Endothelial cell of umbilical vein (primary cell): Measurements from ENCODE around the gene CCHCR1. TPM values are rescaled to one million over a fixed set of nuclear protein-coding genes. Genes with fewer than 3 reads are reported as not detected.

ENCODE experiments used
- BruUV-seq: library from RNA; stranded (reverse); fragments of 400-500 nt; replicated peaks from 2 replicates; lab custom pipeline; 2021; lab: Mats Ljungman, UMichigan
- CTCF ChIA-PET: fragments of 300-600, 350-600 bp; sonication (Branson Sonifier 250); formaldehyde crosslinking; loops from one replicate; lab custom pipeline; 2021; ENCODE audit warnings: antibody characterized with exemption, inconsistent platforms; lab: Charles Lee
- POLR2A ChIA-PET: fragments of 300-600, 350-600 bp; sonication (Branson Sonifier 250); formaldehyde crosslinking; loops from one replicate; lab custom pipeline; 2021; ENCODE audit warnings: antibody characterized with exemption, inconsistent platforms; lab: Charles Lee
- DNase-seq: peaks from one replicate; pipeline ENCODE4 v3.0.0-alpha.2; 2011; ENCODE audit warnings: low read depth, low spot score
- FAIRE-seq: peaks from 2 replicates; lab custom pipeline; 2011; peaks lifted over from hg19 to GRCh38; lab: Jason Lieb, UNC
- H2AFZ ChIP-seq: 2 replicates; pipeline ENCODE4 v1.6.0; 2012; ENCODE audit warnings: low read depth, low read length, control low read depth, inconsistent platforms
- H3K27ac ChIP-seq: 2 replicates; pipeline ENCODE4 v1.5.1; 2011; ENCODE audit warnings: low read depth, mild to moderate bottlenecking, control low read depth, low read length, moderate library complexity; ENCODE audit not compliant: insufficient read depth
- H3K27me3 ChIP-seq, 2 experiments: 2 replicates each; pipeline versions ENCODE4 v1.6.0 to v1.6.1; 2011; ENCODE audit warnings: low read length in 2 of 2, mixed read lengths in 1 of 2; ENCODE audit not compliant: control insufficient read depth in 2 of 2, insufficient read depth in 2 of 2
- H3K36me3 ChIP-seq, 2 experiments: 2 replicates in 1 of 2; 3 replicates in 1 of 2; pipeline ENCODE4 v1.5.1; 2011; ENCODE audit warnings: low read length in 2 of 2, mild to moderate bottlenecking in 1 of 2, moderate library complexity in 1 of 2; ENCODE audit not compliant: control insufficient read depth in 2 of 2, insufficient read depth in 2 of 2; ENCODE audit errors: extremely low read depth in 1 of 2
- H3K4me1 ChIP-seq: 3 replicates; pipeline ENCODE4 v1.5.1; 2011; ENCODE audit warnings: mild to moderate bottlenecking, low read length; ENCODE audit not compliant: control insufficient read depth, insufficient read depth; ENCODE audit errors: extremely low read depth
- H3K4me2 ChIP-seq: 2 replicates; pipeline ENCODE4 v1.6.1; 2011; ENCODE audit warnings: low read length, control low read depth, mixed read lengths; ENCODE audit not compliant: insufficient read depth
- H3K4me3 ChIP-seq, 3 experiments: fragments of 200-600 bp in 1 of 3; sonication (generic), shearing (Covaris generic) in 1 of 3; replicated peaks in 1 of 3; 2 replicates each; pipeline ENCODE4 v1.5.1; 2011 to 2016; ENCODE audit warnings: control low read depth in 3 of 3, low read length in 3 of 3, mild to moderate bottlenecking in 2 of 3, inconsistent platforms in 1 of 3, low read depth in 1 of 3, moderate library complexity in 1 of 3; ENCODE audit not compliant: insufficient read depth in 1 of 3
- H3K79me2 ChIP-seq: 2 replicates; pipeline ENCODE4 v1.6.0; 2012; ENCODE audit warnings: low read length, inconsistent platforms; ENCODE audit not compliant: control insufficient read depth, insufficient read depth
- H3K9ac ChIP-seq: replicated peaks from 2 replicates; pipeline ENCODE3; 2011; ENCODE audit warnings: low read length, control low read depth; ENCODE audit not compliant: insufficient read depth; ENCODE audit errors: extremely low read depth
- H3K9me1 ChIP-seq: replicated peaks from 3 replicates; pipeline ENCODE4 v1.6.0; 2011; ENCODE audit warnings: mild to moderate bottlenecking, low read length; ENCODE audit not compliant: control insufficient read depth, insufficient read depth; ENCODE audit errors: extremely low read depth
- H3K9me3 ChIP-seq: replicated peaks from 2 replicates; pipeline ENCODE4 v1.5.1; 2012; ENCODE audit warnings: low read length, inconsistent platforms; ENCODE audit not compliant: control insufficient read depth, insufficient read depth
- H4K20me1 ChIP-seq: replicated peaks from 2 replicates; pipeline ENCODE3; 2011; ENCODE audit warnings: mild to moderate bottlenecking, low read length; ENCODE audit not compliant: control insufficient read depth, insufficient read depth; ENCODE audit errors: extremely low read depth
- EZH2 ChIP-seq: IDR thresholded peaks from 2 replicates; pipeline ENCODE4 v1.6.1; 2012; ENCODE audit warnings: borderline replicate concordance, low read depth, mild to moderate bottlenecking, moderate library complexity, low read length, inconsistent platforms; ENCODE audit not compliant: severe bottlenecking
- FOS ChIP-seq: IDR thresholded peaks from 2 replicates; pipeline ENCODE4 v1.6.1; 2011; ENCODE audit warnings: mild to moderate bottlenecking, low read length, moderate library complexity, borderline replicate concordance; ENCODE audit not compliant: insufficient read depth
- GATA2 ChIP-seq: IDR thresholded peaks from 2 replicates; pipeline ENCODE4 v1.7.0; 2011; ENCODE audit warnings: low read depth, mild to moderate bottlenecking, moderate library complexity, mixed read lengths, low read length; ENCODE audit not compliant: insufficient read length, insufficient read depth
- JUN ChIP-seq: IDR thresholded peaks from 2 replicates; pipeline ENCODE4 v1.6.1; 2011; ENCODE audit warnings: borderline replicate concordance, low read depth; ENCODE audit not compliant: insufficient read length, insufficient read depth
- MYC ChIP-seq: IDR thresholded peaks from one replicate; pipeline ENCODE4 v1.6.1; 2011; ENCODE audit warnings: mild to moderate bottlenecking, low read depth, low read length
- POLR2A ChIP-seq: IDR thresholded peaks from 2 replicates; pipeline ENCODE4 v1.6.1; 2012; ENCODE audit warnings: low read depth, mild to moderate bottlenecking, control low read depth, low read length
- POLR2AphosphoS5 ChIP-seq: IDR thresholded peaks from 2 replicates; pipeline ENCODE4 v1.6.1; 2012; ENCODE audit warnings: low read depth, mild to moderate bottlenecking, control low read depth, low read length, moderate library complexity; ENCODE audit not compliant: insufficient read depth
- dilution Hi-C: fragments of 300-500 bp; cut with MboI; formaldehyde crosslinking; loops from one replicate; pipeline ENCODE4 v1.15.0; 2019; ENCODE audit warnings: low sequenced_read_pairs; ENCODE audit not compliant: extremely low pct_ligation_motif_present
- intact Hi-C: fragments of 100-400 bp; cut with micrococcal nuclease; formaldehyde crosslinking; loops from one replicate; pipeline ENCODE4 v1.10.0; 2022
- polyA plus RNA-seq, 4 experiments: library from polyadenylated mRNA; depleted of rRNA in 3 of 4; stranded (reverse) in 3 of 4; unstranded in 1 of 4; fragments of >200 nt; gene quantifications; 2 replicates each; pipeline versions ENCODE4 v1.2.1 to v1.2.3, GENCODE V29; 2011 to 2012; ENCODE audit warnings: missing spikeins in 1 of 4
- total RNA-seq: library from RNA; stranded (reverse); gene quantifications from 2 replicates; pipeline ENCODE4 v1.2.3, GENCODE V29; 2021
- TF ChIP-seq, protein P1 (sequence below), 2 donors: IDR thresholded peaks; 1 replicate in 1 of 2; 2 replicates in 1 of 2; pipeline ENCODE4 v1.5.1; 2011; ENCODE audit warnings: low read length in 2 of 2, mild to moderate bottlenecking in 2 of 2, moderate library complexity in 2 of 2, control low read depth in 1 of 2, inconsistent platforms in 1 of 2, low read depth in 1 of 2; ENCODE audit not compliant: insufficient read depth in 1 of 2; ENCODE audit errors: extremely low read depth in 1 of 2
- TF ChIP-seq, protein P2 (sequence below): IDR thresholded peaks from 2 replicates; pipeline ENCODE4 v1.6.1; 2011; ENCODE audit not compliant: insufficient read depth, insufficient read length

CCHCR1 gene
- total and polyA plus RNA-seq, 2 donors (not counting 3 experiments of a cell fraction or from before 2014, with no cell fraction given) = 12.8 to 23.2 TPM

DNA sequence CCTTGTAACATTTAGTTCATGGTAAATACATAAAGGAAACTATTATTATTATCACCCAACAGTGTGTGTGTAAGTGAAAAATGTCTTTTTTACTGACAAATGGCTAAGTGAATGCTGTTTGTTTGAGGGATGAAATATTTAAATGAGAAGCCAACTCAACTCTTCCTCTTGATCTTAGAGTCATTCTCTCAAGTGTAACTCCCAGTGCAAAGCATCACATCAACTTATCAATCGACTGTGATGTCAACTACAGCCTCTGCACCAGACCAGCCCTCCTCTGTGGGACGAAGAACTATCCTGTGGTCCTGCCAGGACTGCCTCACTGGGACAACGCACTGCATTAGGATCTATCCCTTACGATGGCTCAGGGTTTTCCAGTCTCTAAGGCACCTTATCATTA is 50.5 kb downstream of the CCHCR1 start:
- Histone ChIP-seq H3K36me3 (no peaks in the 10 kb centered on the region), H2AFZ (no peak overlapping the region), H3K4me2 (no peak overlapping the region), H3K4me1 (no peaks in the 10 kb centered on the region), H3K9me1 (no peaks in the 10 kb centered on the region), H4K20me1 (no peaks in the 10 kb centered on the region), H3K9ac (no peak overlapping the region), H3K9me3 (no peaks in the 10 kb centered on the region), H3K27me3 (peaks cover 5 to 15% of the 10 kb centered on the region in 2 experiments), H3K4me3 (no peak overlapping the region), H3K79me2 (no peaks in the 10 kb centered on the region), H3K27ac (no peak overlapping the region)
- BruUV-seq = no TSS peak
- intact Hi-C loops (no loop called here), dilution Hi-C loops (no loop called here)
- DNase-seq (no peak), FAIRE-seq (no peak)
- TF ChIP-seq MYC (no peak), FOS (no peak), POLR2A (no peak), JUN (no peak), POLR2AphosphoS5 (no peak), GATA2 (no peak), EZH2 (no peak)
- TF ChIP-seq, protein P1, sequence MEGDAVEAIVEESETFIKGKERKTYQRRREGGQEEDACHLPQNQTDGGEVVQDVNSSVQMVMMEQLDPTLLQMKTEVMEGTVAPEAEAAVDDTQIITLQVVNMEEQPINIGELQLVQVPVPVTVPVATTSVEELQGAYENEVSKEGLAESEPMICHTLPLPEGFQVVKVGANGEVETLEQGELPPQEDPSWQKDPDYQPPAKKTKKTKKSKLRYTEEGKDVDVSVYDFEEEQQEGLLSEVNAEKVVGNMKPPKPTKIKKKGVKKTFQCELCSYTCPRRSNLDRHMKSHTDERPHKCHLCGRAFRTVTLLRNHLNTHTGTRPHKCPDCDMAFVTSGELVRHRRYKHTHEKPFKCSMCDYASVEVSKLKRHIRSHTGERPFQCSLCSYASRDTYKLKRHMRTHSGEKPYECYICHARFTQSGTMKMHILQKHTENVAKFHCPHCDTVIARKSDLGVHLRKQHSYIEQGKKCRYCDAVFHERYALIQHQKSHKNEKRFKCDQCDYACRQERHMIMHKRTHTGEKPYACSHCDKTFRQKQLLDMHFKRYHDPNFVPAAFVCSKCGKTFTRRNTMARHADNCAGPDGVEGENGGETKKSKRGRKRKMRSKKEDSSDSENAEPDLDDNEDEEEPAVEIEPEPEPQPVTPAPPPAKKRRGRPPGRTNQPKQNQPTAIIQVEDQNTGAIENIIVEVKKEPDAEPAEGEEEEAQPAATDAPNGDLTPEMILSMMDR (IDR thresholded peaks at IDR 0.05; ENCODE audit: extremely low read depth in 1 of 2, insufficient read depth in 1 of 2, low read depth in 1 of 2, low read length in 2 of 2) = no peak
- TF ChIP-seq, protein P2, sequence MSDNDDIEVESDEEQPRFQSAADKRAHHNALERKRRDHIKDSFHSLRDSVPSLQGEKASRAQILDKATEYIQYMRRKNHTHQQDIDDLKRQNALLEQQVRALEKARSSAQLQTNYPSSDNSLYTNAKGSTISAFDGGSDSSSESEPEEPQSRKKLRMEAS = no peak
- CTCF ChIA-PET = no interaction called here
- POLR2A ChIA-PET = no interaction called here
